IMR-90 (cell line): ENCODE data around the gene PLCB3.

ENCODE experiments used
- CEBPB ChIP-seq: IDR thresholded peaks from 2 replicates; pipeline ENCODE4 v1.6.1; 2012; ENCODE audit warnings: low read depth, low read length, improper control_type of control experiment
- FOS ChIP-seq: fragments of 150-350 bp; IDR thresholded peaks from 2 replicates; pipeline ENCODE4 v1.6.1; 2016; ENCODE audit warnings: low read depth, low read length
- MAFK ChIP-seq: IDR thresholded peaks from 2 replicates; pipeline ENCODE4 v1.6.1; 2012; ENCODE audit warnings: low read depth, low read length, improper control_type of control experiment
- MXI1 ChIP-seq: IDR thresholded peaks from 2 replicates; pipeline ENCODE4 v1.6.1; 2012; ENCODE audit warnings: low read depth, mild to moderate bottlenecking, low read length, moderate library complexity, borderline replicate concordance
- POLR2A ChIP-seq: IDR thresholded peaks from 2 replicates; pipeline ENCODE4 v1.6.1; 2012; ENCODE audit warnings: mild to moderate bottlenecking, low read depth, low read length
- RFX5 ChIP-seq: IDR thresholded peaks from 2 replicates; pipeline ENCODE4 v1.8.0; 2012; ENCODE audit warnings: low read depth, mild to moderate bottlenecking, low read length, moderate library complexity
- SMC3 ChIP-seq: fragments of 150-350 bp; IDR thresholded peaks from 2 replicates; pipeline ENCODE4 v1.6.1; 2016; ENCODE audit warnings: low read depth, mild to moderate bottlenecking, antibody characterized with exemption, low read length, moderate library complexity
- TF ChIP-seq, protein P1 (sequence below): conservative IDR thresholded peaks from 2 replicates; pipeline ENCODE4 v1.5.1; 2012; ENCODE audit warnings: mild to moderate bottlenecking, low read depth, low read length, improper control_type of control experiment
- TF ChIP-seq, protein P2 (sequence below): fragments of 150-350 bp; IDR thresholded peaks from 2 replicates; pipeline ENCODE4 v1.6.1; 2017; ENCODE audit warnings: mild to moderate bottlenecking, antibody characterized with exemption, low read length, low read depth
- TF ChIP-seq, protein P3 (sequence below): fragments of 150-350 bp; IDR thresholded peaks from 2 replicates; pipeline ENCODE4 v1.6.1; 2016; ENCODE audit warnings: low read depth, mild to moderate bottlenecking, low read length, moderate library complexity, borderline replicate concordance

DNA sequence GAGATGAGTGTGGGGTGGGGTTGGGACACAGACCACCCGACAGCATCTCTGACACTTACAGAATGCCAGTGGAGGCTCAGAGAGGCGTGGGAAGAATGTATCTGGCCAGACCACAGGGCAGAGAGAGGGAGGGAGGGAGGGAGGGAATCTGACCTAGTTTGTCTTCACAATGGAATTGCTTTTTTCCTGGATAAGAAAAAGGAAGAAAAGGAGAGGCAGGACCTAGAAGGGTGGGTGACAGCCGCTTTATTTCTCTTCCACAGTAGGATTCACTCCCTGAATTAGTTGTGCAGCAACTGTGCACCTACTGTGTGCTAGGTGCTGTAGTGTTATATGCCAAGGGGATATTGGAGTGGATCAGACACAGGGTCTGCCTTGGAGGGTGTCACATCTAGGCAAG lies 43.4 kb downstream of the PLCB3 start:
- no peak for TF ChIP-seq CEBPB
- TF ChIP-seq, protein P1, sequence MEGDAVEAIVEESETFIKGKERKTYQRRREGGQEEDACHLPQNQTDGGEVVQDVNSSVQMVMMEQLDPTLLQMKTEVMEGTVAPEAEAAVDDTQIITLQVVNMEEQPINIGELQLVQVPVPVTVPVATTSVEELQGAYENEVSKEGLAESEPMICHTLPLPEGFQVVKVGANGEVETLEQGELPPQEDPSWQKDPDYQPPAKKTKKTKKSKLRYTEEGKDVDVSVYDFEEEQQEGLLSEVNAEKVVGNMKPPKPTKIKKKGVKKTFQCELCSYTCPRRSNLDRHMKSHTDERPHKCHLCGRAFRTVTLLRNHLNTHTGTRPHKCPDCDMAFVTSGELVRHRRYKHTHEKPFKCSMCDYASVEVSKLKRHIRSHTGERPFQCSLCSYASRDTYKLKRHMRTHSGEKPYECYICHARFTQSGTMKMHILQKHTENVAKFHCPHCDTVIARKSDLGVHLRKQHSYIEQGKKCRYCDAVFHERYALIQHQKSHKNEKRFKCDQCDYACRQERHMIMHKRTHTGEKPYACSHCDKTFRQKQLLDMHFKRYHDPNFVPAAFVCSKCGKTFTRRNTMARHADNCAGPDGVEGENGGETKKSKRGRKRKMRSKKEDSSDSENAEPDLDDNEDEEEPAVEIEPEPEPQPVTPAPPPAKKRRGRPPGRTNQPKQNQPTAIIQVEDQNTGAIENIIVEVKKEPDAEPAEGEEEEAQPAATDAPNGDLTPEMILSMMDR, result no peak
- no peak for TF ChIP-seq RFX5
- TF ChIP-seq, protein P2, sequence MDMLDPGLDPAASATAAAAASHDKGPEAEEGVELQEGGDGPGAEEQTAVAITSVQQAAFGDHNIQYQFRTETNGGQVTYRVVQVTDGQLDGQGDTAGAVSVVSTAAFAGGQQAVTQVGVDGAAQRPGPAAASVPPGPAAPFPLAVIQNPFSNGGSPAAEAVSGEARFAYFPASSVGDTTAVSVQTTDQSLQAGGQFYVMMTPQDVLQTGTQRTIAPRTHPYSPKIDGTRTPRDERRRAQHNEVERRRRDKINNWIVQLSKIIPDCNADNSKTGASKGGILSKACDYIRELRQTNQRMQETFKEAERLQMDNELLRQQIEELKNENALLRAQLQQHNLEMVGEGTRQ, result no peak
- TF ChIP-seq FOS, result no peak
- TF ChIP-seq MAFK, result no peak
- TF ChIP-seq POLR2A, result no peak
- TF ChIP-seq MXI1, result no peak
- TF ChIP-seq, protein P3, sequence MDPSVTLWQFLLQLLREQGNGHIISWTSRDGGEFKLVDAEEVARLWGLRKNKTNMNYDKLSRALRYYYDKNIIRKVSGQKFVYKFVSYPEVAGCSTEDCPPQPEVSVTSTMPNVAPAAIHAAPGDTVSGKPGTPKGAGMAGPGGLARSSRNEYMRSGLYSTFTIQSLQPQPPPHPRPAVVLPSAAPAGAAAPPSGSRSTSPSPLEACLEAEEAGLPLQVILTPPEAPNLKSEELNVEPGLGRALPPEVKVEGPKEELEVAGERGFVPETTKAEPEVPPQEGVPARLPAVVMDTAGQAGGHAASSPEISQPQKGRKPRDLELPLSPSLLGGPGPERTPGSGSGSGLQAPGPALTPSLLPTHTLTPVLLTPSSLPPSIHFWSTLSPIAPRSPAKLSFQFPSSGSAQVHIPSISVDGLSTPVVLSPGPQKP, result no peak
- TF ChIP-seq SMC3, result no peak
